BLaER1 treated with 17β-estradiol and CSF1 and Interleukin-3, amounts not matched to agents 10 nM and 100 nM (cell line): ENCODE measurements around the gene UBIAD1.

Source experiments
- H3K27ac ChIP-seq, 11 experiments: shearing (Covaris generic); formaldehyde crosslinking; 2 replicates each; pipeline ENCODE4 v1.8.1; 2022
- H3K27me3 ChIP-seq, 11 experiments: shearing (Covaris generic); formaldehyde crosslinking; 2 replicates each; pipeline ENCODE4 v1.8.1; 2022
- H3K36me3 ChIP-seq, 11 experiments: shearing (Covaris generic); formaldehyde crosslinking; 2 replicates each; pipeline ENCODE4 v1.8.1; 2022
- H3K4me1 ChIP-seq, 10 experiments: shearing (Covaris generic); formaldehyde crosslinking; 2 replicates each; pipeline ENCODE4 v1.8.1; 2022
- H3K4me2 ChIP-seq, 11 experiments: shearing (Covaris generic); formaldehyde crosslinking; 2 replicates each; pipeline ENCODE4 v1.8.1; 2022
- H3K4me3 ChIP-seq, 10 experiments: shearing (Covaris generic); formaldehyde crosslinking; 2 replicates each; pipeline ENCODE4 v1.8.1; 2022
- H3K9ac ChIP-seq, 11 experiments: shearing (Covaris generic); formaldehyde crosslinking; 2 replicates each; pipeline ENCODE4 v1.8.1; 2022
- H3K9me3 ChIP-seq, 11 experiments: shearing (Covaris generic); formaldehyde crosslinking; replicated peaks in 1 of 11; 2 replicates each; pipeline ENCODE4 v1.8.1; 2022
- H4K20me1 ChIP-seq, 11 experiments: shearing (Covaris generic); formaldehyde crosslinking; 2 replicates each; pipeline ENCODE4 v1.8.1; 2022
- Cebpa-rat ChIP-seq, 11 experiments: shearing (Covaris generic); IDR thresholded peaks; 2 replicates each; pipeline ENCODE4 v1.8.1; 2022

UBIAD1 gene, protein sequence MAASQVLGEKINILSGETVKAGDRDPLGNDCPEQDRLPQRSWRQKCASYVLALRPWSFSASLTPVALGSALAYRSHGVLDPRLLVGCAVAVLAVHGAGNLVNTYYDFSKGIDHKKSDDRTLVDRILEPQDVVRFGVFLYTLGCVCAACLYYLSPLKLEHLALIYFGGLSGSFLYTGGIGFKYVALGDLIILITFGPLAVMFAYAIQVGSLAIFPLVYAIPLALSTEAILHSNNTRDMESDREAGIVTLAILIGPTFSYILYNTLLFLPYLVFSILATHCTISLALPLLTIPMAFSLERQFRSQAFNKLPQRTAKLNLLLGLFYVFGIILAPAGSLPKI

DNA sequence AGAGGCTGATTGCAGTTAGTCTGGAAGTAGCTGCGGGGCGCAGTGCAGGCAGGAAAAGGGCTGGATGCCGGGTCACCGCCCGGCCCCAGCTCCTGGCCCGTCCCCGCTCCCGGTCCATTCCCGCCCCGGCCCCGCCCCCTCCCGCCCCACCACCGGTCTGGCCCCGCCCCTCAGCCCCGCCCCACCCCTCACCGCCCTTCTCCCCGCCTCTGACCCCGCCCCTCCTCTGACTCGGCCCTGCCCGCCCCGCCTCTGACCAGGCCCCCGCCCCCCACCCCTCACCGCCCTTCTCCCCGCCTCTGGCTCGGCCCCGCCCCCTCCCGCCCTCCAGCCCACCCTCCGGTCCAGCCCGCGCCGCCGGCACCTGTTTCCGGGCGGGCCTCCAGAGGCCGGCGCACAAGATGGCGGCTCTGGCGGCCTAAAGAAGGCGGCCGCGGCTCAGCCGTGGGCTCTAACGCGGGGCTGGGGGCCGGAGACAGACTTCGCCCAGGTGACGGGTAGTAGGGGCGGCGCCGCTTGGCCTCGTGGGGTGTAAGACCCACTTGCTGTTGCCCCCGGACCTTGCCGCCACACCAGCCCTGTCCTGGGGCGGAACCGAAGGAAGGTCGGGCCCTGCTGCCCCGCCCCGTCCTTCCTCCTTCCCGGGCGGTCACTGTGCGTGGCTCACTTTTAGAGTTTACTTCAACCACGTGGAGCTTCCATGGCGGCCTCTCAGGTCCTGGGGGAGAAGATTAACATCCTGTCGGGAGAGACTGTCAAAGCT is at the start of gene UBIAD1:
Gene UBIAD1 (plus strand): TSS at position 367 of the 763 bp plus-strand sequence. CDS start 334 bp downstream, at position 701.
- H3K9ac ChIP-seq: peak within 1 kb of the TSS; percentile 95 to 100 (median 98)
- H3K9me3 ChIP-seq: no peaks in the 10 kb centered on the region
- peak within 1 kb of the TSS; percentile 94 to 100 (median 99) for H3K27ac ChIP-seq
- H3K4me3 ChIP-seq: peak within 1 kb of the TSS; percentile 69 to 82 (median 75)
- peaks cover 28 to 35% (median 29%) of the 10 kb centered on the region in 10 experiments for H3K4me1 ChIP-seq
- peak within 1 kb of the TSS; percentile 76 to 96 (median 92) for H3K4me2 ChIP-seq
- peaks cover 0 to 30% (median 20%) of the 10 kb centered on the region in 11 experiments; a peak in 19 of 22 replicates for H3K36me3 ChIP-seq
- peaks cover 0 to 31% (median 0%) of the 10 kb centered on the region in 11 experiments; a peak in 5 of 22 replicates for H4K20me1 ChIP-seq
- H3K27me3 ChIP-seq: no peaks in the 10 kb centered on the region
- TF ChIP-seq Cebpa-rat (IDR thresholded peaks at IDR 0.05): no peak

DNA sequence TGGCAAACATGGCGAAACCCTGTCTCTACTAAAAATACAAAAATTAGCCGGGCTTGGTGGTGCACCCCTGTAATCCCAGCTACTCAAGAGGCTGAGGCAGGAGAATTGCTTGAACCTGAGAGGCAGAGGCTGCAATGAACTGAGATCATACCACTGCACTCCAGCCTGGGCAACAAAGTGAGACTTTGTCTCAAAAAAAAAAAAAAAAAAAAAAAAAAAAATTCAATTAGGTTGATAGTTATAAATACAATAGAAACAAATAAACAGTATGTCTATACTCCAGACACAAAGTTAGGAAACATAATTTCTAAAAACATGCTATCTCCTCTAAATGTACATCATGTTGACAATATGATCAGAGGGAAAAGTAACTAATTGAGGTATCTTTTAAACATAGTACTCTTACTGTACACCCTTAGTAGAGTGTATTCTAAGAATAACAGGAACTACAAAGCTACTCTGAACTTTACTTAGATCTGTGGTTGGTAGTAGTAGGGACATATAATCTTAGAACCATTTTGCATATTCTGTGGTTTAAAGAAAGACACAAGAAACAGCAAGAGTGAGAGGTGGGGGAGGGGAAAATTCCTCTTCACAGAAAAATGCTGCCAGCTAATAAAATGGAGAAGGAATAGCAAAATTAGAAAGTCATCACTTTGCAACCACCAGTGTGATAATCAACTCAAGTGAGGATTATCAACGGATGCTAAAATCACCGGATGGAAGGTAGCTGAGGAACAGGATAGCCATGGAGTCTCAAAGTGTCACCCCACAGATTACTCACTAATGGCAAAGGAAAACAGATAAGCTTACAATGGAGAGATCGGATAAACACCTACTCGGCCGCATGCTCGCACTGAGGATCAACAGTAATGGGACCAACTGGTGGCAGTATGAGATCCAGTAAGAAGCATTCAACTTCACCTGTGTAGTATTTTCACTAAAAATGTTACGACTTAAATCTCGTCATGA is 45.6 kb upstream of the UBIAD1 start:
- no peaks in the 10 kb centered on the region for H3K27me3 ChIP-seq
- TF ChIP-seq Cebpa-rat (IDR thresholded peaks at IDR 0.05): no peak
- no peaks in the 10 kb centered on the region for H3K9me3 ChIP-seq
- peaks cover 75 to 98% (median 88%) of the 10 kb centered on the region in 11 experiments for H3K36me3 ChIP-seq
- peak overlapping the region in 3 of 10 experiments; percentile 3 to 28 (median 27); a peak in 2 of 20 replicates for H3K4me3 ChIP-seq
- H3K9ac ChIP-seq: peak overlapping the region in 1 of 11 experiments; percentile 24; a peak in 2 of 22 replicates
- H3K4me1 ChIP-seq: peaks cover 29 to 74% (median 38%) of the 10 kb centered on the region in 10 experiments
- H3K4me2 ChIP-seq: peak overlapping the region in 10 of 11 experiments; percentile 18 to 79 (median 60); a peak in 18 of 22 replicates
- peaks cover 0 to 6% (median 0%) of the 10 kb centered on the region in 11 experiments; a peak in 2 of 22 replicates for H4K20me1 ChIP-seq
- H3K27ac ChIP-seq: 0 out of 22 replicates have a peak overlapping the region, but pooled peaks of 2 of the 11 experiments have one; percentile 0 to 1

DNA sequence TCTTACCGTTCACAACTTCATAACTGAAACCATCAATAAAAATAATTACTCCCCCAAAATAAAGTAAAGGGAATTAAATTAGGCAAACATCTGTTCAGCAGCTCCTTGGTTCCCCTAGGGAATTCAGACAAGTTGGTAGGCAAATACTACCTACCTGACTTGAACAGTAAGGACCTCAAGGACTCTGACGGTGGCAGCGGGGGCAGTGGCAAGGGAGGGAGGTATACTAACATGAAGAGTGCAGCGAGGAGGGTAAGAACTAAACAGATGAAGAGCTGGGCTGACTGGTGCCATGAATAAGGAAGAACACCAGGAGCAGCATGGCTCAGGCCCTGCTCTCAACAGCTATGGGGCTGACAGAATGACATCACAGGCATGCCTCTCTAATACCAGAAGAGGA is 43.8 kb upstream of the UBIAD1 start:
- H3K27ac ChIP-seq: peak overlapping the region in 2 of 11 experiments; percentile 22; a peak in 2 of 22 replicates
- peak overlapping the region in 3 of 11 experiments; percentile 6 to 29 (median 12); a peak in 2 of 22 replicates for H3K9ac ChIP-seq
- H3K4me3 ChIP-seq: 0 out of 20 replicates have a peak overlapping the region, but pooled peaks of 1 of the 10 experiments have one; percentile 11
- no peak for TF ChIP-seq Cebpa-rat (IDR thresholded peaks at IDR 0.05)
- H3K36me3 ChIP-seq: peaks cover 83 to 98% (median 91%) of the 10 kb centered on the region in 11 experiments
- peaks cover 0 to 8% (median 0%) of the 10 kb centered on the region in 11 experiments; a peak in 3 of 22 replicates for H4K20me1 ChIP-seq
- H3K27me3 ChIP-seq: no peaks in the 10 kb centered on the region
- no peaks in the 10 kb centered on the region for H3K9me3 ChIP-seq
- peak overlapping the region in 10 of 11 experiments; percentile 13 to 79 (median 50); a peak in 17 of 22 replicates for H3K4me2 ChIP-seq
- H3K4me1 ChIP-seq: peaks cover 29 to 75% (median 38%) of the 10 kb centered on the region in 10 experiments

DNA sequence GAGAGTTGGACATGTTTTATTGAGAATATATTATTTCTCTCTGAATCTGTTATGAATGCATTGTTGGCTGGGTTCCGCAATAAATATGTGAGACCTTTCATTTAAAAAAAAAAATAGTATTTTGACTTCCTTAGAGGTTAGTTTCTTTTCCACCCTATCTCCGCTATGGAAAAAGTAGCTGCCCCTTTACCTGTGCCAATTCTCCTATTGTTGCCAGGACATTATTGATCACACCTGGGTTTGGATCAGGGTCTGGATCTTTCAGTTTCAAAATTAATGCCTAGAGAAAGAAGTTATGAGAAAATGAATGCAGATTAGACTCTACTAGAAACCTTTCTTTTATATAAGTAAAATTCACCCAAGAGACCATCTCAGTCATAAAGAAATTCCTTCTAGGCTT is 39.8 kb upstream of the UBIAD1 start:
- TF ChIP-seq Cebpa-rat (IDR thresholded peaks at IDR 0.05): no peak
- Histone ChIP-seq H3K27ac (no peak overlapping the region), H3K36me3 (peaks cover 98 to 100% (median 100%) of the 10 kb centered on the region in 11 experiments), H3K9me3 (no peaks in the 10 kb centered on the region), H3K4me2 (no peak overlapping the region), H4K20me1 (peaks cover 0 to 24% (median 0%) of the 10 kb centered on the region in 11 experiments; a peak in 4 of 22 replicates), H3K27me3 (no peaks in the 10 kb centered on the region), H3K4me1 (peaks cover 24 to 61% (median 39%) of the 10 kb centered on the region in 10 experiments), H3K4me3 (no peak overlapping the region), H3K9ac (no peak overlapping the region)

DNA sequence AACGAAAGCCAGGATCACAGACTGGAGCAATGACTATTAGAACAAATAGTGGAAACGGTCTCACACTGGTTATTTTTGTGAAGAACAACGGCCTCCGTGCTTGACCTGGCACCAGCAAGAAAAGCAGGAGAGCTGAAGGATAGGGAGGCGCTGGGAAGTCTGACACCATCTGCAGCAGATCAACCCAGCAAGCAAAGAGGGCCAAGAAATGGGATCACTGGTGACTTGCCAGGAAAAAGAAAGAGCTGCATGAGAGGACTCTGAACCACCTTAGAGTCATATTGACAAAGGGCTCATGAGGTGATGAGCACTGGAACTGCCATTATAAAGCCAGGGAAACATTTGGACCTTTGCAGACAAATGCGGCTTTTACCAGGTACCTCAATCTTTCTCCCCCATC is 35.6 kb upstream of the UBIAD1 start:
- H3K4me1 ChIP-seq: peaks cover 10 to 26% (median 15%) of the 10 kb centered on the region in 10 experiments
- peaks cover 96 to 100% (median 99%) of the 10 kb centered on the region in 11 experiments for H3K36me3 ChIP-seq
- H3K9ac ChIP-seq: peak overlapping the region in 1 of 11 experiments; percentile 19; a peak in 1 of 22 replicates
- peaks cover 0 to 36% (median 3%) of the 10 kb centered on the region in 11 experiments; a peak in 8 of 22 replicates for H4K20me1 ChIP-seq
- no peaks in the 10 kb centered on the region for H3K27me3 ChIP-seq
- no peak overlapping the region for H3K4me3 ChIP-seq
- no peaks in the 10 kb centered on the region for H3K9me3 ChIP-seq
- H3K27ac ChIP-seq: peak overlapping the region in 3 of 11 experiments; percentile 25 to 49 (median 43); a peak in 3 of 22 replicates
- TF ChIP-seq Cebpa-rat (IDR thresholded peaks at IDR 0.05): no peak
- H3K4me2 ChIP-seq: peak overlapping the region in 10 of 11 experiments; percentile 7 to 51 (median 36); a peak in 14 of 22 replicates

DNA sequence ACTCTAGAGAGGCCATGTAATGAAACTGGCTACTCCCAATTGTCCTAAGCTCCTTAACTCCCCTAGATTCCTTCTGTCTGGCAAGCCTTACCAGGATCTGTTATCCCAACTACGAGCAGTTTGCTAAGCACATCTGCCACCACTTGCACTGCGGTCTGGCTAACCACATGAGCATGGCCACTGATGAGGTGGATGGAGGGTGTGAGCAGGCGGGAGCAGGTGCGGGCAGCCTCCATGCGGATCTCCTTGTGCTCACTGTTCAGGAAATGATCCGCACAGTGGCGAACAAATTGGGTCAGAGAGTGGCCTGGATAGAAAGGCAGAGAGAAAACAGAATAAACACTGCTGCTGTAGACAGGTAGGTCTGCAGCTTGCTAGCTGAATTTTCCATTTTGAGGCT is 34.7 kb upstream of the UBIAD1 start:
- peaks cover 96 to 100% (median 99%) of the 10 kb centered on the region in 11 experiments for H3K36me3 ChIP-seq
- H3K27ac ChIP-seq: no peak overlapping the region; a peak in 1 of 22 replicates
- H3K4me3 ChIP-seq: no peak overlapping the region
- H4K20me1 ChIP-seq: peaks cover 0 to 46% (median 3%) of the 10 kb centered on the region in 11 experiments; a peak in 8 of 22 replicates
- H3K9me3 ChIP-seq: no peaks in the 10 kb centered on the region
- H3K27me3 ChIP-seq: no peaks in the 10 kb centered on the region
- no peak overlapping the region for H3K9ac ChIP-seq
- H3K4me1 ChIP-seq: peaks cover 10 to 26% (median 15%) of the 10 kb centered on the region in 10 experiments
- no peak overlapping the region for H3K4me2 ChIP-seq
- no peak for TF ChIP-seq Cebpa-rat (IDR thresholded peaks at IDR 0.05)

DNA sequence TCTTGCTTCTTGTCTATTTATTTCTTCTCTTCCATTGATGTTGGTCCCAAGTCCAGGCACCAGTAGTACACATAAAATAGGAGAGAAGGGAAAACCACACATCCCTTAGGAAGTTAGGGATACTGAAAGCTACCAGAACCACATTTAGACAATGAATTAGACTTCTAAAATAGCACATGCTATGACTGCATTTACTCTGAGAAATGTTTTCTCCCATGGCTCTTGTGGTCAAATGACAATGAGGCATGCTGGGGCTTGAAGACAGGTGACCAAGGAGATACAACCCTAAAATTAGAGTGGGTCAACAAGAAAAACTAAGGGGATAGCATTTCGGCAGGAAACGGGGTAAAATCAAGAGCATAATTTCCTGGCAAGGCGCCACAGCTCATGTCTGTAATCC is 27.8 kb upstream of the UBIAD1 start:
- no peaks in the 10 kb centered on the region for H3K27me3 ChIP-seq
- H3K36me3 ChIP-seq: peaks cover 77 to 88% (median 85%) of the 10 kb centered on the region in 11 experiments

More for the DNA sequence above, 27.8 kb upstream of the UBIAD1 start:
- no peak for TF ChIP-seq Cebpa-rat (IDR thresholded peaks at IDR 0.05)
- Histone ChIP-seq H4K20me1 (peaks cover 0 to 35% (median 7%) of the 10 kb centered on the region in 11 experiments; a peak in 9 of 22 replicates), H3K9ac (no peak overlapping the region), H3K27ac (no peak overlapping the region), H3K4me1 (peaks cover 0 to 23% (median 10%) of the 10 kb centered on the region in 10 experiments; a peak in 11 of 20 replicates), H3K4me3 (no peak overlapping the region), H3K4me2 (no peak overlapping the region), H3K9me3 (peaks cover 0 to under 1% (median 0%) of the 10 kb centered on the region in 11 experiments; a peak in 2 of 22 replicates)
